DOHH2 (cell line): Measurements from ENCODE around the gene SLC39A6.

Experiments
- H3F3A ChIP-seq: fragments of 200-600 bp; sonication (generic), shearing (Covaris generic); 2 replicates; pipeline ENCODE4 v1.6.0; 2016; ENCODE audit warnings: antibody characterized with exemption, mild to moderate bottlenecking; ENCODE audit not compliant: control insufficient read depth, insufficient read depth
- H3K27ac ChIP-seq: fragments of 200-600 bp; sonication (generic); 2 replicates; pipeline ENCODE4 v1.5.1; 2014; ENCODE audit warnings: low read depth, mild to moderate bottlenecking, low read length, moderate library complexity
- H3K27me3 ChIP-seq: fragments of 200-600 bp; sonication (generic); 2 replicates; pipeline ENCODE4 v1.6.1; 2014; ENCODE audit warnings: mild to moderate bottlenecking, low read length, mixed read lengths; ENCODE audit not compliant: control insufficient read depth
- H3K36me3 ChIP-seq: fragments of 200-600 bp; sonication (generic); 2 replicates; pipeline ENCODE4 v1.6.1; 2014; ENCODE audit warnings: mild to moderate bottlenecking, low read length, moderate library complexity, mixed read lengths; ENCODE audit not compliant: control insufficient read depth
- H3K4me1 ChIP-seq: fragments of 200-600 bp; sonication (generic); 2 replicates; pipeline ENCODE4 v1.6.1; 2014; ENCODE audit warnings: mild to moderate bottlenecking, low read length, mixed read lengths; ENCODE audit not compliant: control insufficient read depth
- H3K4me2 ChIP-seq: fragments of 200-600 bp; sonication (generic); 2 replicates; pipeline ENCODE4 v1.6.0; 2014; ENCODE audit warnings: mild to moderate bottlenecking, low read length, moderate library complexity
- H3K4me3 ChIP-seq: fragments of 200-600 bp; sonication (generic); 2 replicates; pipeline ENCODE4 v1.5.1; 2014; ENCODE audit warnings: mild to moderate bottlenecking, low read length, mixed read lengths
- H3K79me2 ChIP-seq: fragments of 200-600 bp; sonication (generic); 2 replicates; pipeline ENCODE4 v1.6.1; 2014; ENCODE audit warnings: mild to moderate bottlenecking, low read length, mixed read lengths; ENCODE audit not compliant: control insufficient read depth
- H3K9me2 ChIP-seq: fragments of 200-600 bp; sonication (generic); replicated peaks from 2 replicates; pipeline ENCODE4 v1.6.1; 2014; ENCODE audit warnings: mild to moderate bottlenecking, low read length, mixed read lengths; ENCODE audit not compliant: control insufficient read depth
- H3K9me3 ChIP-seq: fragments of 200-600 bp; sonication (generic); 2 replicates; pipeline ENCODE4 v1.6.1; 2014; ENCODE audit warnings: antibody characterized with exemption, low read length, mixed read lengths; ENCODE audit not compliant: control insufficient read depth, insufficient read depth
- H4K20me1 ChIP-seq: fragments of 200-600 bp; sonication (generic); 2 replicates; pipeline ENCODE4 v1.6.0; 2014; ENCODE audit warnings: low read depth, mild to moderate bottlenecking, antibody characterized with exemption, low read length, moderate library complexity; ENCODE audit not compliant: control insufficient read depth, insufficient read depth
- CTCF ChIP-seq: fragments of 200-600 bp; sonication (generic); IDR thresholded peaks from one replicate; pipeline ENCODE4 v1.5.1; 2014; ENCODE audit warnings: antibody characterized with exemption, mild to moderate bottlenecking, low read depth, low read length; ENCODE audit not compliant: poor library complexity, severe bottlenecking
- EZH2phosphoT487 ChIP-seq: fragments of 200-600 bp; sonication (generic); IDR thresholded peaks from 2 replicates; pipeline ENCODE4 v1.6.1; 2017; ENCODE audit warnings: borderline replicate concordance, mild to moderate bottlenecking, antibody characterized with exemption, low read length, moderate library complexity, mixed read lengths

Gene SLC39A6

GRCh38 chr18:36089001-36089400 is 40.1 kb downstream of the SLC39A6 start:
- no peaks in the 10 kb centered on the region for H3K36me3 ChIP-seq
- TF ChIP-seq CTCF (no peak), EZH2phosphoT487 (no peak)
- no peak overlapping the region for H3K4me2 ChIP-seq
- H3K9me3 ChIP-seq: peaks cover 15% of the 10 kb centered on the region; the same call in 1 of the 2 replicates
- no peaks in the 10 kb centered on the region for H3K9me2 ChIP-seq
- H3K4me1 ChIP-seq: peaks cover 25% of the 10 kb centered on the region
- H3K79me2 ChIP-seq: no peaks in the 10 kb centered on the region
- 0 out of 2 replicates have a peak, but pooled peaks cover 2% of the 10 kb centered on the region for H3F3A ChIP-seq
- H3K4me3 ChIP-seq: no peak overlapping the region
- H3K27me3 ChIP-seq: no peaks in the 10 kb centered on the region; the same call in 1 of the 2 replicates
- no peak overlapping the region for H3K27ac ChIP-seq
- no peaks in the 10 kb centered on the region for H4K20me1 ChIP-seq

- Histone ChIP-seq H3F3A (0 out of 2 replicates have a peak, but pooled peaks cover 6% of the 10 kb centered on the region), H4K20me1 (no peaks in the 10 kb centered on the region), H3K4me1 (peaks cover 30% of the 10 kb centered on the region), H3K27me3 (no peaks in the 10 kb centered on the region; the same call in 1 of the 2 replicates), H3K4me3 (no peak overlapping the region), H3K36me3 (no peaks in the 10 kb centered on the region), H3K9me2 (no peaks in the 10 kb centered on the region), H3K9me3 (peaks cover 15% of the 10 kb centered on the region; the same call in 1 of the 2 replicates), H3K27ac (no peak overlapping the region), H3K79me2 (no peaks in the 10 kb centered on the region), H3K4me2 (no peak overlapping the region)
- no peak for TF ChIP-seq CTCF
- no peak for TF ChIP-seq EZH2phosphoT487
These were observed 40.9 kb downstream of the SLC39A6 start for GRCh38 chr18:36088256-36088655.

GRCh38 chr18:36086186-36086585 is 43.0 kb downstream of the SLC39A6 start:
- peak overlapping the region; percentile 18 for H3K4me2 ChIP-seq
- peaks cover 24% of the 10 kb centered on the region for H3K4me1 ChIP-seq
- no peaks in the 10 kb centered on the region for H4K20me1 ChIP-seq
- peaks cover 15% of the 10 kb centered on the region; the same call in 1 of the 2 replicates for H3K9me3 ChIP-seq
- no peak overlapping the region for H3K4me3 ChIP-seq
- H3K9me2 ChIP-seq: no peaks in the 10 kb centered on the region
- no peaks in the 10 kb centered on the region for H3K36me3 ChIP-seq
- no peaks in the 10 kb centered on the region for H3K79me2 ChIP-seq
- peaks cover 6% of the 10 kb centered on the region; the same call in 1 of the 2 replicates for H3K27me3 ChIP-seq
- no peak for TF ChIP-seq EZH2phosphoT487
- TF ChIP-seq CTCF: no peak
- 0 out of 2 replicates have a peak, but pooled peaks cover 6% of the 10 kb centered on the region for H3F3A ChIP-seq
- H3K27ac ChIP-seq: no peak overlapping the region
